Glutamatergic neuron (in vitro differentiated cells): ENCODE data around the gene EHD4. TPM values are rescaled to one million over a fixed set of nuclear protein-coding genes. Genes with fewer than 3 reads are reported as not detected.

Source experiments
- DNase-seq: peaks from one replicate; pipeline ENCODE4 v3.0.0; 2022
- H3K27ac Mint-ChIP-seq: one replicate; pipeline ENCODE4 v1.8.0; 2020; ENCODE audit warnings: mild to moderate bottlenecking, mixed read lengths, inconsistent platforms; ENCODE audit not compliant: unreplicated experiment
- H3K27me3 Mint-ChIP-seq: one replicate; pipeline ENCODE4 v1.8.0; 2020; ENCODE audit warnings: mild to moderate bottlenecking, moderate library complexity, mixed read lengths, inconsistent platforms; ENCODE audit not compliant: unreplicated experiment
- H3K36me3 Mint-ChIP-seq: one replicate; pipeline ENCODE4 v1.8.0; 2020; ENCODE audit warnings: mild to moderate bottlenecking, mixed read lengths, inconsistent platforms; ENCODE audit not compliant: unreplicated experiment
- H3K4me1 Mint-ChIP-seq: one replicate; pipeline ENCODE4 v1.8.0; 2020; ENCODE audit warnings: mild to moderate bottlenecking, low read depth, mixed read lengths, inconsistent platforms; ENCODE audit not compliant: unreplicated experiment
- H3K4me3 Mint-ChIP-seq: one replicate; pipeline ENCODE4 v1.8.0; 2020; ENCODE audit warnings: mild to moderate bottlenecking, mixed read lengths, inconsistent platforms; ENCODE audit not compliant: unreplicated experiment
- H3K9me3 Mint-ChIP-seq: one replicate; pipeline ENCODE4 v1.8.0; 2020; ENCODE audit warnings: mild to moderate bottlenecking, moderate library complexity, mixed read lengths, inconsistent platforms; ENCODE audit not compliant: unreplicated experiment
- total RNA-seq: library from RNA; stranded (reverse); fragmentation: NEBNext Ultra II Directional; extraction: Animal tissue kit (Norgen Biotek cat#: 25700); gene quantifications from one replicate; pipeline ENCODE4 v1.2.1, GENCODE V29; 2021; ENCODE audit not compliant: unreplicated experiment
- TF ChIP-seq, protein P1 (sequence below): fragments of 200-600 bp; sonication (generic); IDR thresholded peaks from one replicate; pipeline ENCODE4 v1.5.0; 2021; ENCODE audit not compliant: partially characterized antibody, unreplicated experiment

Gene EHD4
- total RNA-seq, 1 donor from 2014 or later, result 4.0 TPM

DNA sequence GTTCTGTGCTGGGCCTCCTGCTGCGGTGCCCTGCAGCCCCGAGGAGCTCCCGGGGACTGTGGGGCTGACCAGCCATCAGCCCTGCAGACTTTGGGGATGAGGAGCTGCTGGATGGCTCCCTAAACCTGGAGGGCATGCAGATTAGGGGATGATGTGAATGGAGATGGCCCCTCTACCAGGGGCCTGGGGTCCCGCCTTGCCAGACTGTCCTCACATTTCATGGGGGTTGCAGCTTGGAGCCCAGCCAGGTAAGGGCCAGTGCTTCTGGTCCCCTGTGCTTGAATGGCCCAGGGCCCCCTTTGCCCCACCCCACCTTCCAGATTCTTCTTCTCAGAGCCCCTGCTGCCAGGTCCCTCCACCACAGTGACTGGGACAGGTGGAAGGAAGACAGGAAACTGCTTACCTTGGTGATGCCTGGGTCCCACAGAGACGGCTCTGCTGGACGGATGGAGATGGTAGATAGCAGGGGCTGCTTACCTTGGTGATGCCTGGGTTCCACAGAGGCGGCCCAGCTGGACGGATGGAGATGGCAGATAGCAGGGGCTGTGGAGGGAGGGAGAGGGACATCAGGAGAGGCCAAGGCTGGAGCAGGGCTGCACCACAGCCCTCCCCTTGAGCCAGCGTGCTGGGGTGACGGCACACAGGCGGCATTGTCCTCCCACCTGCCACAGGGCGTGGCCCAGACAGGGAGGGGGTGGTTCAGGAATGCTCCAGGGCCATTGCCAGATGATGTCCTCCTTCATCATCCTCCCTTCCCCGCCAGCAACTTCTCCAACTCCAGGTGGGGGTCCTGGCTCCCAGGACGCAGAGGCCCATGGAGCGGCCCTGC is 78.7 kb downstream of the EHD4 start, which contains the start of gene SPTBN5:
Gene SPTBN5 (minus strand): TSS at position 632 of the 829 bp plus-strand sequence. CDS start 556 bp downstream, at position 76.
- DNase-seq, result no peak
- Mint-ChIP-seq H3K4me3 (no peak within 1 kb of the TSS), H3K36me3 (no peaks in the 10 kb centered on the region), H3K27ac (no peak within 1 kb of the TSS), H3K27me3 (peaks cover 7% of the 10 kb centered on the region), H3K9me3 (no peaks in the 10 kb centered on the region), H3K4me1 (peaks cover 10% of the 10 kb centered on the region)
- TF ChIP-seq, protein P1, sequence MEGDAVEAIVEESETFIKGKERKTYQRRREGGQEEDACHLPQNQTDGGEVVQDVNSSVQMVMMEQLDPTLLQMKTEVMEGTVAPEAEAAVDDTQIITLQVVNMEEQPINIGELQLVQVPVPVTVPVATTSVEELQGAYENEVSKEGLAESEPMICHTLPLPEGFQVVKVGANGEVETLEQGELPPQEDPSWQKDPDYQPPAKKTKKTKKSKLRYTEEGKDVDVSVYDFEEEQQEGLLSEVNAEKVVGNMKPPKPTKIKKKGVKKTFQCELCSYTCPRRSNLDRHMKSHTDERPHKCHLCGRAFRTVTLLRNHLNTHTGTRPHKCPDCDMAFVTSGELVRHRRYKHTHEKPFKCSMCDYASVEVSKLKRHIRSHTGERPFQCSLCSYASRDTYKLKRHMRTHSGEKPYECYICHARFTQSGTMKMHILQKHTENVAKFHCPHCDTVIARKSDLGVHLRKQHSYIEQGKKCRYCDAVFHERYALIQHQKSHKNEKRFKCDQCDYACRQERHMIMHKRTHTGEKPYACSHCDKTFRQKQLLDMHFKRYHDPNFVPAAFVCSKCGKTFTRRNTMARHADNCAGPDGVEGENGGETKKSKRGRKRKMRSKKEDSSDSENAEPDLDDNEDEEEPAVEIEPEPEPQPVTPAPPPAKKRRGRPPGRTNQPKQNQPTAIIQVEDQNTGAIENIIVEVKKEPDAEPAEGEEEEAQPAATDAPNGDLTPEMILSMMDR, result no peak

DNA sequence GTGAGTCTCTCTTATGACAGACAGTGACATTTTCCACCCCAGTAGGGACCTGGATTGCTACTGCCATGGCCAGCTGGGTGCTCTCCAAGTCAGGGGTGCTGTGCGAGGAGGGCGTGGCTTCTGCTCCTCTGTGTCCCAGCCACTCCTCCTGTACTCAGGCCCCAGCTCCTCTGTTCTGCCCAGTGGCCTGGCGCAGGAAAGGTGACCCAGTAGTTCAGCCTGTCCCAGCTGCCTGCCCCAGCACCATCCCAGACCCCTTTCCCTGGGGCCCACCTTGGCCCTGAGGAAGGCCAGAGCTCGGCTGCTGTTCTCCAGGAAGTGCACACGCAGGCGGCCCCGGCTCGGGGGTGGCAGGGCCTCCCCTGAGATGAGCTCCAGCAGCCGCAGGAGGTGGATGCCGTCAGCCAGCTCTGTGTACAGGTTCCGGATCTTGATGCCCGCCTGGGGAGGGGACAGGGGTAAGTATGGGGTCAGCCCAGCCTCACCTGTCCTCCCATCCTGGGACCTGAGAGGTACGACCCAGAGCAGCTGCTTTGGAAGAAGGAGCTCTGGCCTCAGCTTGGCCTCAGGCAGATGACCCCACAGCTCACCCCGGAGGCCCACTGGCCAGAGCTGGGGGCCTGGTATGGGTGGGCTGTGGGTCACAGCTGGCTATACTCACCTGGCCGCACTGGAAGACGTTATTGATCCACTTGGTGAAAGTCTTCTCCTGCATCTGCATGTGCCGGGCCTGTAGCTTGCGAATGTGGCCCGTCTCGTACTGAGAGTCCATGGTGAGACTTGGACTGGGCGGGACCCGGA is 79.5 kb downstream of the EHD4 start:
- Mint-ChIP-seq H3K4me3 (no peak overlapping the region), H3K27ac (no peak overlapping the region)
- DNase-seq, result no peak

DNA sequence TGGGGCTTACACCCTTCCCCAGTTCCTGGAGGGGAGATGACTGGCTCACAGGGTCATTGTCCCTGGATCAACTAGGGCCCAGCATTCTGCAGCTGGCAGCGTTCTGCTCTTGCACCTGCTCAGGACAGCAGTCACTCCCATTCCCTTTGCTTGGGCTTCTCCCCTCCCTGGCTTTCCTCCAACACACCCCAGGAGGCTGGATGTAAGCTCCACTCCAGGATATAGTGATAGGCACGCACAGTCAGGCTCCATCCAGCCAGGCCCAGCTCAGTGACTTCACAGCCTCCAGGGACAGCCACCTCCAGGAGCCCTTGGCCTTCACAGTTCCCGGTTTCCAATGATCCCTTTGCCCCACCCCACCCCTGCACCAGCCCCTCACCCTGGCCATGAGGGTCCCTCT is 80.4 kb downstream of the EHD4 start:
- DNase-seq, result no peak
- H3K27ac Mint-ChIP-seq, result no peak overlapping the region

More for the DNA sequence above, 79.5 kb downstream of the EHD4 start:
- no peaks in the 10 kb centered on the region for H3K9me3 Mint-ChIP-seq
- H3K27me3 Mint-ChIP-seq, result peaks cover 5% of the 10 kb centered on the region
- no peaks in the 10 kb centered on the region for H3K36me3 Mint-ChIP-seq
- TF ChIP-seq, protein P1, result no peak
- H3K4me1 Mint-ChIP-seq, result peaks cover 10% of the 10 kb centered on the region

DNA sequence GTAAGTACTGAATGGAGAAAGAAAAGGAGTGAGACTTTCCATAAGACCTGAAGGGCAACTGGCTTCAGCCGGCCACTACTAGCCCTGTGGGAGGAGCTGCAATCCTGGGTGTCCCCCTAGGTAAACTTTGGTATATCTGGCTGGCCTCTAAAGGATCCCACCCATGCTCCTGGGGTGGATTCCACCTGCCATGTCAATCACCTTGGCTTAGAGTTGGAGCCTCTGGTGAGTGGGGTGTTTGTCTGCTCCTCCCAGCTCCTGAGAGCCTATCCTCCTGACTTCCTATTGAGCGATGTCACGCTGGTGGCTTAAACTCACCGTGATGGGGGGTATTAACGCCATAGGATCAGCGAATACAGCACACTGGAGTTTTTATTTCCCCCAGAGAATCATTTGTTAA is 81.1 kb downstream of the EHD4 start:
- no peak for DNase-seq
- no peak overlapping the region for H3K27ac Mint-ChIP-seq
- H3K4me1 Mint-ChIP-seq, result peaks cover 1% of the 10 kb centered on the region
- H3K27me3 Mint-ChIP-seq, result peaks cover 7% of the 10 kb centered on the region
- no peak overlapping the region for H3K4me3 Mint-ChIP-seq
- no peaks in the 10 kb centered on the region for H3K36me3 Mint-ChIP-seq
- TF ChIP-seq, protein P1, result no peak
- H3K9me3 Mint-ChIP-seq, result no peaks in the 10 kb centered on the region

More for the DNA sequence above, 80.4 kb downstream of the EHD4 start:
- Mint-ChIP-seq H3K36me3 (no peaks in the 10 kb centered on the region), H3K9me3 (no peaks in the 10 kb centered on the region), H3K4me1 (peaks cover 2% of the 10 kb centered on the region), H3K4me3 (no peak overlapping the region), H3K27me3 (peaks cover 5% of the 10 kb centered on the region)
- TF ChIP-seq, protein P1, result no peak
